HepG2 (cell line): Measurements from ENCODE around the gene CCDC148. TPM values are rescaled to one million over a fixed set of nuclear protein-coding genes. Genes with fewer than 3 reads are reported as not detected.
A peak's percentile ranks its signal among the peaks of the same experiment; 100 is the strongest.

ENCODE experiments used
- ATF7-NPFF ChIP-seq: sonication (generic); formaldehyde crosslinking; IDR thresholded peaks from 2 replicates; pipeline ENCODE4 v1.8.1; 2023; ENCODE audit warnings: mild to moderate bottlenecking, low read depth, missing genetic modification reagents, moderate library complexity
- BCL6 ChIP-seq: IDR thresholded peaks from 2 replicates; pipeline ENCODE4 v1.6.1; 2016; ENCODE audit warnings: missing genetic modification reagents, missing compliant biosample characterization
- CBFB ChIP-seq: sonication (generic); formaldehyde crosslinking; IDR thresholded peaks from 2 replicates; pipeline ENCODE4 v1.4.0; 2020; ENCODE audit warnings: missing genetic modification reagents
- FOXA1 ChIP-seq, 2 experiments: fragments of 450-650 bp in 1 of 2; sonication (generic) in 1 of 2; formaldehyde crosslinking in 1 of 2; IDR thresholded peaks; 2 replicates each; pipeline versions ENCODE4 v1.4.0 to v1.6.1; 2016 to 2020; ENCODE audit warnings: missing genetic modification reagents in 1 of 2
- FOXK1 ChIP-seq: sonication (generic); formaldehyde crosslinking; IDR thresholded peaks from 2 replicates; pipeline ENCODE4 v1.4.0; 2020; ENCODE audit warnings: low read depth, missing genetic modification reagents, borderline replicate concordance
- GABPB1 ChIP-seq: IDR thresholded peaks from 2 replicates; pipeline ENCODE4 v1.6.1; 2016; ENCODE audit warnings: mild to moderate bottlenecking, missing genetic modification reagents, moderate library complexity, missing compliant biosample characterization
- KAT8 ChIP-seq: IDR thresholded peaks from 2 replicates; pipeline ENCODE4 v1.6.1; 2016; ENCODE audit warnings: missing genetic modification reagents, missing compliant biosample characterization
- KLF13 ChIP-seq: sonication (generic); formaldehyde crosslinking; IDR thresholded peaks from 2 replicates; pipeline ENCODE4 v1.4.0; 2020; ENCODE audit warnings: mild to moderate bottlenecking, missing genetic modification reagents
- MIXL1 ChIP-seq: IDR thresholded peaks from 2 replicates; pipeline ENCODE4 v1.6.1; 2016
- SIX1 ChIP-seq: sonication (generic); formaldehyde crosslinking; IDR thresholded peaks from 2 replicates; pipeline ENCODE4 v1.4.0; 2020; ENCODE audit warnings: missing genetic modification reagents, borderline replicate concordance
- SOX5 ChIP-seq: IDR thresholded peaks from 2 replicates; pipeline ENCODE4 v1.6.1; 2016; ENCODE audit warnings: borderline replicate concordance
- SOX6 ChIP-seq, 2 experiments: fragments of 450-650 bp in 1 of 2; sonication (generic) in 1 of 2; formaldehyde crosslinking in 1 of 2; IDR thresholded peaks; 2 replicates each; pipeline versions ENCODE4 v1.4.0 to v1.6.1; 2017 to 2020; ENCODE audit warnings: antibody characterized with exemption in 1 of 2, mild to moderate bottlenecking in 1 of 2, missing genetic modification reagents in 1 of 2
- TCF7 ChIP-seq: sonication (generic); IDR thresholded peaks from 2 replicates; pipeline ENCODE4 v1.6.1; 2016; ENCODE audit warnings: antibody characterized with exemption, low read depth
- ZFP82 ChIP-seq: sonication (generic); formaldehyde crosslinking; IDR thresholded peaks from 2 replicates; pipeline ENCODE4 v1.5.1; 2020; ENCODE audit warnings: mild to moderate bottlenecking, missing genetic modification reagents, borderline replicate concordance
- ZNF546 ChIP-seq: sonication (generic); formaldehyde crosslinking; conservative IDR thresholded peaks from 2 replicates; pipeline ENCODE4 v1.8.1; 2023; ENCODE audit warnings: mild to moderate bottlenecking, missing genetic modification reagents
- ZNF629 ChIP-seq: sonication (generic); formaldehyde crosslinking; conservative IDR thresholded peaks from 2 replicates; pipeline ENCODE4 v1.5.0; 2020; ENCODE audit warnings: missing genetic modification reagents
- ZNF790 ChIP-seq: sonication (generic); formaldehyde crosslinking; IDR thresholded peaks from 2 replicates; pipeline ENCODE4 v1.8.0; 2022; ENCODE audit warnings: missing genetic modification reagents, mild to moderate bottlenecking, borderline replicate concordance
- polyA plus RNA-seq, 8 experiments: library from polyadenylated mRNA; depleted of rRNA in 3 of 8; stranded (reverse) in 7 of 8; unstranded in 1 of 8; fragments of >200 nt; fragmentation: Illumina TruSeq in 4 of 8; extraction: Trizol in 4 of 8; gene quantifications; 2 replicates each; pipeline versions ENCODE4 v1.2.1 to v1.2.3, GENCODE V29; 2011 to 2016; ENCODE audit warnings: low read depth in 4 of 8, missing spikeins in 1 of 8, mixed read lengths in 1 of 8; ENCODE audit not compliant: insufficient read depth in 1 of 8
- total RNA-seq, 5 experiments: library from RNA; depleted of rRNA; stranded (reverse); fragments of >200 nt; fragmentation: Illumina TruSeq; extraction: Trizol; gene quantifications; 2 replicates each; pipeline ENCODE4 v1.2.3, GENCODE V29; 2016; ENCODE audit warnings: low read depth in 1 of 5
- TF ChIP-seq, protein P1 (sequence below): sonication (generic); formaldehyde crosslinking; IDR thresholded peaks from 2 replicates; pipeline ENCODE4 v1.8.1; 2023; ENCODE audit warnings: mild to moderate bottlenecking, moderate library complexity, missing genetic modification reagents
- TF ChIP-seq, protein P2 (sequence below): sonication (generic); formaldehyde crosslinking; IDR thresholded peaks from 2 replicates; pipeline ENCODE4 v1.4.0; 2020; ENCODE audit warnings: missing genetic modification reagents
- TF ChIP-seq, protein P3 (sequence below): sonication (generic); formaldehyde crosslinking; IDR thresholded peaks from 2 replicates; pipeline ENCODE4 v1.5.1; 2020; ENCODE audit warnings: mild to moderate bottlenecking, missing genetic modification reagents, borderline replicate concordance

CCDC148 gene
- total and polyA plus RNA-seq, 2 of the 13 experiments (the other 11 are each of a cell fraction or from before 2014, with no cell fraction given), result 0.30 to 0.49 TPM

GRCh38 chr2:158189526-158189925 is 267.0 kb downstream of the CCDC148 start (continued):
- TF ChIP-seq, protein P1, sequence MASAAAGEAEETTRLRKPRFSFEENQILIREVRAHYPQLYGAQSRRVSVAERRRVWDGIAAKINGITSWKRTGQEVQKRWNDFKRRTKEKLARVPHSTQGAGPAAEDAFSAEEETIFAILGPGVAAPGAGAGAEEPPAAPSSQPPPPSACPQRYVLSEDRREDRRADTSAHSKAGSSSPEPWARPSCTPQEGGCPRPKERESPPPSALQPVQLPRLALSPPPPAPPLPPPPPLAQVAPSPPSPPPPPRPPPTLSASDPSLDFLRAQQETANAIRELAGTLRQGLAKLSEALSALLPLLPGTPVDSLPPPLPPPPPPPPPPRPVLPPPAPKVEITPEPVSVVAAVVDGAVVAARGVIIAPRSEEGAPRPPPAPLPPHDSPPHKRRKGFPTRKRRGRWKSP, result no peak; the same call in 1 of the 2 replicates
- TF ChIP-seq FOXA1 (IDR thresholded peaks at IDR 0.05) (peak; percentile 77), FOXA1 (CRISPR knock-in tag; IDR thresholded peaks at IDR 0.05) (peak; percentile 95), FOXK1 (CRISPR knock-in tag) (peak; percentile 98), CBFB (CRISPR knock-in tag) (0 out of 2 replicates have a peak, but pooled peaks have one; percentile 49), KLF13 (no peak), ATF7-NPFF (CRISPR knock-in tag) (no peak), ZNF546 (no peak), ZFP82 (CRISPR knock-in tag) (no peak), ZNF629 (CRISPR knock-in tag) (no peak), TCF7 (peak; percentile 92), SIX1 (peak; percentile 82; the same call in 1 of the 2 replicates), MIXL1 (CRISPR knock-in tag) (peak; percentile 96), BCL6 (peak; percentile 94), KAT8 (CRISPR knock-in tag) (peak; percentile 88), SOX6 (IDR thresholded peaks at IDR 0.05) (no peak), SOX6 (CRISPR knock-in tag; IDR thresholded peaks at IDR 0.05) (peak; percentile 94), GABPB1 (CRISPR knock-in tag) (no peak), SOX5 (CRISPR knock-in tag) (peak; percentile 98), ZNF790 (CRISPR knock-in tag) (no peak)
- TF ChIP-seq, protein P2, sequence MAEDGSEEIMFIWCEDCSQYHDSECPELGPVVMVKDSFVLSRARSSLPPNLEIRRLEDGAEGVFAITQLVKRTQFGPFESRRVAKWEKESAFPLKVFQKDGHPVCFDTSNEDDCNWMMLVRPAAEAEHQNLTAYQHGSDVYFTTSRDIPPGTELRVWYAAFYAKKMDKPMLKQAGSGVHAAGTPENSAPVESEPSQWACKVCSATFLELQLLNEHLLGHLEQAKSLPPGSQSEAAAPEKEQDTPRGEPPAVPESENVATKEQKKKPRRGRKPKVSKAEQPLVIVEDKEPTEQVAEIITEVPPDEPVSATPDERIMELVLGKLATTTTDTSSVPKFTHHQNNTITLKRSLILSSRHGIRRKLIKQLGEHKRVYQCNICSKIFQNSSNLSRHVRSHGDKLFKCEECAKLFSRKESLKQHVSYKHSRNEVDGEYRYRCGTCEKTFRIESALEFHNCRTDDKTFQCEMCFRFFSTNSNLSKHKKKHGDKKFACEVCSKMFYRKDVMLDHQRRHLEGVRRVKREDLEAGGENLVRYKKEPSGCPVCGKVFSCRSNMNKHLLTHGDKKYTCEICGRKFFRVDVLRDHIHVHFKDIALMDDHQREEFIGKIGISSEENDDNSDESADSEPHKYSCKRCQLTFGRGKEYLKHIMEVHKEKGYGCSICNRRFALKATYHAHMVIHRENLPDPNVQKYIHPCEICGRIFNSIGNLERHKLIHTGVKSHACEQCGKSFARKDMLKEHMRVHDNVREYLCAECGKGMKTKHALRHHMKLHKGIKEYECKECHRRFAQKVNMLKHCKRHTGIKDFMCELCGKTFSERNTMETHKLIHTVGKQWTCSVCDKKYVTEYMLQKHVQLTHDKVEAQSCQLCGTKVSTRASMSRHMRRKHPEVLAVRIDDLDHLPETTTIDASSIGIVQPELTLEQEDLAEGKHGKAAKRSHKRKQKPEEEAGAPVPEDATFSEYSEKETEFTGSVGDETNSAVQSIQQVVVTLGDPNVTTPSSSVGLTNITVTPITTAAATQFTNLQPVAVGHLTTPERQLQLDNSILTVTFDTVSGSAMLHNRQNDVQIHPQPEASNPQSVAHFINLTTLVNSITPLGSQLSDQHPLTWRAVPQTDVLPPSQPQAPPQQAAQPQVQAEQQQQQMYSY, result no peak
- TF ChIP-seq, protein P3, sequence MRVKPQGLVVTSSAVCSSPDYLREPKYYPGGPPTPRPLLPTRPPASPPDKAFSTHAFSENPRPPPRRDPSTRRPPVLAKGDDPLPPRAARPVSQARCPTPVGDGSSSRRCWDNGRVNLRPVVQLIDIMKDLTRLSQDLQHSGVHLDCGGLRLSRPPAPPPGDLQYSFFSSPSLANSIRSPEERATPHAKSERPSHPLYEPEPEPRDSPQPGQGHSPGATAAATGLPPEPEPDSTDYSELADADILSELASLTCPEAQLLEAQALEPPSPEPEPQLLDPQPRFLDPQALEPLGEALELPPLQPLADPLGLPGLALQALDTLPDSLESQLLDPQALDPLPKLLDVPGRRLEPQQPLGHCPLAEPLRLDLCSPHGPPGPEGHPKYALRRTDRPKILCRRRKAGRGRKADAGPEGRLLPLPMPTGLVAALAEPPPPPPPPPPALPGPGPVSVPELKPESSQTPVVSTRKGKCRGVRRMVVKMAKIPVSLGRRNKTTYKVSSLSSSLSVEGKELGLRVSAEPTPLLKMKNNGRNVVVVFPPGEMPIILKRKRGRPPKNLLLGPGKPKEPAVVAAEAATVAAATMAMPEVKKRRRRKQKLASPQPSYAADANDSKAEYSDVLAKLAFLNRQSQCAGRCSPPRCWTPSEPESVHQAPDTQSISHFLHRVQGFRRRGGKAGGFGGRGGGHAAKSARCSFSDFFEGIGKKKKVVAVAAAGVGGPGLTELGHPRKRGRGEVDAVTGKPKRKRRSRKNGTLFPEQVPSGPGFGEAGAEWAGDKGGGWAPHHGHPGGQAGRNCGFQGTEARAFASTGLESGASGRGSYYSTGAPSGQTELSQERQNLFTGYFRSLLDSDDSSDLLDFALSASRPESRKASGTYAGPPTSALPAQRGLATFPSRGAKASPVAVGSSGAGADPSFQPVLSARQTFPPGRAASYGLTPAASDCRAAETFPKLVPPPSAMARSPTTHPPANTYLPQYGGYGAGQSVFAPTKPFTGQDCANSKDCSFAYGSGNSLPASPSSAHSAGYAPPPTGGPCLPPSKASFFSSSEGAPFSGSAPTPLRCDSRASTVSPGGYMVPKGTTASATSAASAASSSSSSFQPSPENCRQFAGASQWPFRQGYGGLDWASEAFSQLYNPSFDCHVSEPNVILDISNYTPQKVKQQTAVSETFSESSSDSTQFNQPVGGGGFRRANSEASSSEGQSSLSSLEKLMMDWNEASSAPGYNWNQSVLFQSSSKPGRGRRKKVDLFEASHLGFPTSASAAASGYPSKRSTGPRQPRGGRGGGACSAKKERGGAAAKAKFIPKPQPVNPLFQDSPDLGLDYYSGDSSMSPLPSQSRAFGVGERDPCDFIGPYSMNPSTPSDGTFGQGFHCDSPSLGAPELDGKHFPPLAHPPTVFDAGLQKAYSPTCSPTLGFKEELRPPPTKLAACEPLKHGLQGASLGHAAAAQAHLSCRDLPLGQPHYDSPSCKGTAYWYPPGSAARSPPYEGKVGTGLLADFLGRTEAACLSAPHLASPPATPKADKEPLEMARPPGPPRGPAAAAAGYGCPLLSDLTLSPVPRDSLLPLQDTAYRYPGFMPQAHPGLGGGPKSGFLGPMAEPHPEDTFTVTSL (CRISPR knock-in tag), result peak; percentile 99
